ENCODE data around the gene MBD2. TPM values are rescaled to one million over a fixed set of nuclear protein-coding genes. Genes with fewer than 3 reads are reported as not detected.
"Not testable (repeated sequence)": the region's sequence is repeated elsewhere in the genome, so short reads cannot be mapped to it uniquely, and the experiment has no call there.

MBD2 gene, protein sequence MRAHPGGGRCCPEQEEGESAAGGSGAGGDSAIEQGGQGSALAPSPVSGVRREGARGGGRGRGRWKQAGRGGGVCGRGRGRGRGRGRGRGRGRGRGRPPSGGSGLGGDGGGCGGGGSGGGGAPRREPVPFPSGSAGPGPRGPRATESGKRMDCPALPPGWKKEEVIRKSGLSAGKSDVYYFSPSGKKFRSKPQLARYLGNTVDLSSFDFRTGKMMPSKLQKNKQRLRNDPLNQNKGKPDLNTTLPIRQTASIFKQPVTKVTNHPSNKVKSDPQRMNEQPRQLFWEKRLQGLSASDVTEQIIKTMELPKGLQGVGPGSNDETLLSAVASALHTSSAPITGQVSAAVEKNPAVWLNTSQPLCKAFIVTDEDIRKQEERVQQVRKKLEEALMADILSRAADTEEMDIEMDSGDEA
- 18.5 and 18.8 TPM in 2 replicates for total RNA-seq (2014; rRNA removed; shearing (Covaris generic))

DNA sequence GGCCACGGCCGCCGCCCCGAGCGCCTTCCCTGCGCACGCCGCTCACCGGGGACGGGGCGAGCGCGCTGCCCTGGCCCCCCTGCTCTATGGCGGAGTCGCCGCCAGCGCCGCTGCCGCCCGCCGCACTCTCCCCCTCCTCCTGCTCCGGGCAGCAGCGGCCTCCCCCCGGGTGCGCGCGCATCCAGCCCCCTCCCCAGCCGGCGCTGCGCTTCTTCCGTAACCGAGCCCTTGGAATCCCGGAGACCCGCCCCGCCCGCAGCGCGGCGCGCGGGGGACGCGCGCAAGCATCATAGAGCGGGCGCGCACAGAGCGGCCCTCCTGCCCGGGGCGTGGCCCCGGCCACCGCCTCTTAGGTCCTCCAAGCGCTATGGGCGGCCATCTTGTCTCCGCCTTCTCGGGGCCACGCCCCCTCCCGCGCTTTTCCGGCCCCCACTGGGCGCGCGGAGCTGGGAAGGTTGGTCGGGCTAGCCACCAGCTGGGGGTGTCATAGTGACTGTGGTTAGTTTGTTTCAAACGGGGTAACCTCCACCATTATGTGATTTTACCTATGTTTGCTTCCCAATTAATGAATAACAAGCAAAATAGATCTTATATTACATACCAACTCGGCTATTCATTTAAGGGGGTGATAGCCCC is at the start of gene MBD2:
Gene MBD2, minus strand, starts transcription at position 291 of the 636 bp plus-strand sequence. Its CDS starts 110 bp downstream, at position 181.
- peak within 1 kb of the TSS; percentile 62 for H3K4me3 ChIP-seq
- no peaks in the 10 kb centered on the region for H3K27me3 ChIP-seq
- H3K27ac ChIP-seq: no peak within 1 kb of the TSS; the same call in 1 of the 2 replicates
- DNase-seq: peak; percentile 91 to 94
- no peaks in the 10 kb centered on the region for H3K9me3 ChIP-seq (replicated peaks)
- H3K36me3 ChIP-seq: no peaks in the 10 kb centered on the region
- H3K4me1 ChIP-seq: peaks cover 4% of the 10 kb centered on the region

DNA sequence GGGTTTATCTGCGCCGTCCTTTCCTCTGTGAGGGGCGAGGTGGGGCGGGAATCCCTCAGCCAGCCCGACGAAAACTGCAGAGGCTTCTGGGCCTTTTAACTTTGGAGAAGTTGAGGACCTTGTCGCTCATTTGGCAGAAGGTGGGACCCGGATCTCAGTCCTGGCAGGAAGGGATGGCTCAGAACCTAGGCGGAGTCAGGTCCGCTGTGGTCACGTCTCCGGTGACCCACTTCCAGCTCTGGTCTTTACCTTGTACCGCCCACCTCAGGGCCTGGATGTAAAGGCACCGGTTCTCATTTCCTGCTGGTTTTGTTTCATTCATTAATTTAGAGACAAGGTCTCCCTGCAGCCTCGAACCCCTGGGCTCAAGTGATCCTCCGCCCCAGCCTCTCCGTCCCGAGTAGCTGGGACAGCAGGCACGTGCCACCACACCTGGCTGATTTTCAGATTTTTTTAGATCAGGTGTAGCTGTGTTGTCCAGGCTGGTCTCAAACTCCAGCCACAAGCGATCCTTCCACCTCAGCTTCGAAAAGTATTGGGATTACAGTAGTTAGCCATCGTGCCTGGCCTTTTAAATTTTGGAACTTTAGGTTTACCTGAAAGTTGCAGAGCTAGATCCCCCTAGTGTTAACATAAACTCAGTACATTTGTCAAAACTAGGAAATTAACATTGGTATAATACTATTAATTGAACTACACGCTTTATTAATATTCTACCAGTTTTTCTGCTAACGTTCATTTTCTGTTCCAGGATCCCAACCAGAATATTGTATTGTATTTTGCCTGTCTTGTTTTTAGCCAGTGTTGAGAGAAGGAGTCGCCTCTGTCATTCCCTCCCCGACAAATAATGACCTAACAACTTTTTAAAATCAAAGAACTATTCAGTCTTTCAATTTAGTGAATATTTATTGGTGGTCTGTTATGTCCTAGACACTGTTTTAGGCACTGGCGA is 45.7 kb upstream of the MBD2 start:
- peak overlapping the region; percentile 84 for H3K27ac ChIP-seq
- H3K4me1 ChIP-seq: peaks cover 6% of the 10 kb centered on the region
- no peaks in the 10 kb centered on the region for H3K36me3 ChIP-seq
- no peaks in the 10 kb centered on the region for H3K9me3 ChIP-seq (replicated peaks)
- H3K27me3 ChIP-seq: no peaks in the 10 kb centered on the region
- peak overlapping the region; percentile 87 for H3K4me3 ChIP-seq
- peak in 1 of 2 experiments; percentile 13 for DNase-seq

DNA sequence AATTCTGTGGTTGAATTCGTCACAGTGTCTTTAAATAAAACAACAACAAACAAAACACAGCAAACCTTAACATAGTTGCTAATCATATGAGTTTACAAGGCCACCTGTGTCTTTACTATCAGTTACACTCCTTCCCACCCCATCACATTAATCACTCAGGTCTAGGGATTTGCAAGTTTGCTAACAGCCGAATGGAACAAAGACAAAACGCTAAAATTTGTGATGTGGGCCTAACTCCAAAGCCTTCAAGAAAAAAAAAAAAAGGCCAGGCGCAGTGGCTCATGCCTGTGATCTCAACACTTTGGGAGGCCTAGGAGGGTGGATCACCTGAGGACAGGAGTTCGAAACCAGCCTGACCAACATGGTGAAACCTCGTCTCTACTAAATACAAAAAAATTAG is 44.3 kb upstream of the MBD2 start:
- H3K36me3 ChIP-seq: no peaks in the 10 kb centered on the region
- peak overlapping the region; percentile 87 for H3K4me3 ChIP-seq
- peaks cover 6% of the 10 kb centered on the region for H3K4me1 ChIP-seq
- no peaks in the 10 kb centered on the region for H3K9me3 ChIP-seq (replicated peaks)
- H3K27ac ChIP-seq: peak overlapping the region; percentile 84
- H3K27me3 ChIP-seq: no peaks in the 10 kb centered on the region
- no peak for DNase-seq

DNA sequence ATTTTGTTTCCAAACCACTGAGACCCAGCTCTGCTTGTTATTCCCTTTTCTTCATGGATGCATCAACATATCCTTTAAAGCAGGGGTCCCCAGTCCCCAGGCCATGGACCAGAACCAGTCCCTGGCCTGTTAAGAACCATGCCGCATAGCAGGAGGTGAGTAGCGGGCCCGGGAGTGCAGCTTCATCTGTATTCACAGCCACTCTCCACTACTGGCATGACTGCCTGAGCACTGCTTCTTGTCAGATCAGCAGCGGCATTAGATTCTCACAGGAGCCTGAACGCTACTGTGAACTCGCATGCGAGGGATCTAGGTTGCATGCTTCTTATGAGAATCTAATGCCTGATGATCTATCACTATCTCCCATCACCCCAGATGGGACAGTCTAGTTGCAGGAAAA is 43.2 kb upstream of the MBD2 start:
- H3K36me3 ChIP-seq: no peaks in the 10 kb centered on the region
- H3K4me3 ChIP-seq: no peak overlapping the region
- H3K9me3 ChIP-seq (replicated peaks): no peaks in the 10 kb centered on the region
- no peak for DNase-seq
- peaks cover 6% of the 10 kb centered on the region for H3K4me1 ChIP-seq
- H3K27ac ChIP-seq: no peak overlapping the region
- no peaks in the 10 kb centered on the region for H3K27me3 ChIP-seq

DNA sequence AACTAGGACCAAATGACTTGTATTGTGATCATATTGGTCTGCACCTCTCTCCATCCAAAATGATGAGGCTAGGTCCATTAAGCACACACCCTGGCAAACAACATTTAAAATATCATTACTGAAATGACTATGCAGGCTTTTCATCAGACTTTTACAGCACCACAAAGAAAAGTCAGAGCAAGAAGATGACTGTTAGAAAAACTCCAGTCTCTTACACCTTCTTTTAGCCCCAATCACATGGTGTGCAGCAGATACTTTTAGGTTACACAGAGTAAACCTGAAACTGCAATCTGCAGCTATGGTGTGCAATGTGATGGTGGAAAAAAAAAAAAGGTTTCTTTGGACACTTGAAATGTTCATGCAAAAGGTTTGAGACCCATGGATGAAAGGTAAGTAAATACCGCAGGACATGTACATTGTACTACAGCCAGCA is 39.5 kb upstream of the MBD2 start:
- H3K9me3 ChIP-seq (replicated peaks): no peaks in the 10 kb centered on the region
- DNase-seq: no peak
- no peaks in the 10 kb centered on the region for H3K36me3 ChIP-seq
- no peak overlapping the region for H3K4me3 ChIP-seq
- no peaks in the 10 kb centered on the region for H3K27me3 ChIP-seq
- H3K27ac ChIP-seq: no peak overlapping the region
- H3K4me1 ChIP-seq: peaks cover 6% of the 10 kb centered on the region

DNA sequence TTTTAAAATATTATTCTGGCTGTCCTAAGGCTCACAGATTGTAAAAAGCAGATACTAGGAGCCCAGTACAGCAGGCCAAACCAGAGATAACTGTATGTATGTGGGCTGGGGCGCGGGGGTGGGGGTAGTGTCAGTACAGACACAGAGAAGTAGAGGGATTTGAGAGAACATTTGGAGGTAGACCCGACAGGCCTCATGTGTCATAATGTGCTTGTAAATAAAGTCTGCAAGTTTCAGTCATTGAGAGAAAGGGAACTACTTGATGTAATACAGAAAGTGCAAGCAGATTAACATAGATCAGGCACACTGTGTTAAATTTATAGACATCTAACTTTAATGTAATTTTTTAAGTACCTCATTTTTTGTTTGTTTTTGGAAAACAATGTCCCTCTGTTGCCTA is 37.4 kb upstream of the MBD2 start:
- Histone ChIP-seq H3K27me3 (no peaks in the 10 kb centered on the region), H3K9me3 (replicated peaks) (no peaks in the 10 kb centered on the region), H3K4me3 (no peak overlapping the region), H3K36me3 (no peaks in the 10 kb centered on the region), H3K27ac (no peak overlapping the region), H3K4me1 (no peaks in the 10 kb centered on the region)
- DNase-seq: no peak

DNA sequence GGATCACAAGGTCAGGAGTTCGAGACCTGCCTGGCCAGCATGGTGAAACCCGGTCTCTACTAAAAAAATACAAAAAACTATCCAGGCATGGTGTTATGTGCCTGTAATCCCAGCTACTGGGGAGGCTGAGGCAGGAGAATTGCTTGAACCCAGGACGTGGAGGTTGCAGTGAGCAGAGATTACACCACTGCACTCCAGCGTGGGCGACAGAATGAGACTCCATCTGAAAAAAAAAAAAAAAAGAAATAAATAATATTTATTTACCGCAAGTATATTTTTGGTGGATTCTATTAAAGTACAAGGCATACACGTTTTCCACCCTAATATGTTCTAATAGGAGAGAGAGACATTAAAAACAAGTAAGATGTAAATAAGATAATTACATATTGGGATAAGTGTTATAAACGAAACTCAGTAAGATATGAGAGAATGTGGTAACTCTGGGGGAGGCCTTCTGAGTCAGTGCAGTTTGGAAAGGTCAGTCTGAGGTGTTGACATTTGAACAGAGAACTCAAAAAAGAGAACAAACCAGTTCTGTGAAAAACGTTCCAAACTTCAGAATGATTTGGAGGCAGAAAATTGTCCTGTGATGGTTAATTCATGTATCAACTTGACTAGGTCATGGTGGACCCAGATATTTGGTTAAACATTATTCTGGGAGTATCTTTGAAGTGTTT is 36.1 kb upstream of the MBD2 start:
- no peaks in the 10 kb centered on the region for H3K9me3 ChIP-seq (replicated peaks)
- H3K27ac ChIP-seq: no peak overlapping the region
- H3K27me3 ChIP-seq: no peaks in the 10 kb centered on the region
- H3K4me1 ChIP-seq: no peaks in the 10 kb centered on the region
- no peak overlapping the region for H3K4me3 ChIP-seq
- H3K36me3 ChIP-seq: no peaks in the 10 kb centered on the region
- no peak for DNase-seq

DNA sequence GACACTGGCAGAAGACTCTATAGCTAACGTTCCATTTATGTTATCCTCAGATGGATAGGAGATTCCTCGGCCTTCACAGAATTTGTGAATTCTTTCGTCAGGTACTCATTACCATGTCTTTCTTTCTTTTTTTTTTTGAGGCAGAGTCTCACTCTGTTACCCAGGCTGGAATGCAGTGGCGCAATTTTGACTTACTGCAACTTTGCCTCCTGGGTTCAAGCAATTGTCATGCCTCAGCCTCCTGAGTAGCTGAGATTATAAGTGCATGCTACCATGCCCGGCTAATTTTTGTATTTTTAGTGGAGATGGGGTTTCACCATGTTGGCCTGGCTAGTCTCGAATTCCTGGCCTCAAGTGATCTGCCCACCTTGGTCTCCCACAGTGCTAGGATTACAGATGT is 33.3 kb upstream of the MBD2 start:
- not testable (repeated sequence) for H3K9me3 ChIP-seq (replicated peaks); H3K4me3 ChIP-seq; H3K36me3 ChIP-seq; H3K27me3 ChIP-seq; H3K27ac ChIP-seq; H3K4me1 ChIP-seq; DNase-seq

DNA sequence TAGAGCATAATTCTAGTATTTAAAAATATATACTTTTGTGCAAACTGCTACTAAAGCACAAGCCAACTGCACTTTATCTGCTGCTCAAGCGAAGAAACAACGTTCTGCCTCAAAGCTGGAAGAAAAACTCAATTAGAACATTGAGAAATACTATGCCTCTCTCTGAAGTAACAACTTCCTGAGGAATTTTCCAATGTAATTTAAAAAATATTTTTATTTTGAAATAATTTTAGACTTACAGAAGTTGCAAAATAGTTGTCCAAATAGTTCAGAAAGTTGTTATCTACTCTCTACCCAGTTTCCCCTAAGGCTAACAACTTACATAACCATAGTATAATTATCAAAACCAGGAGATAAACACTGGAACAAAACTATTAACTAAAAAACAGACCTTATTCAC is 32.5 kb upstream of the MBD2 start:
- H3K4me3 ChIP-seq: no peak overlapping the region
- no peaks in the 10 kb centered on the region for H3K36me3 ChIP-seq
- no peaks in the 10 kb centered on the region for H3K27me3 ChIP-seq
- no peak overlapping the region for H3K27ac ChIP-seq
- no peaks in the 10 kb centered on the region for H3K9me3 ChIP-seq (replicated peaks)
- DNase-seq: no peak
- H3K4me1 ChIP-seq: no peaks in the 10 kb centered on the region

DNA sequence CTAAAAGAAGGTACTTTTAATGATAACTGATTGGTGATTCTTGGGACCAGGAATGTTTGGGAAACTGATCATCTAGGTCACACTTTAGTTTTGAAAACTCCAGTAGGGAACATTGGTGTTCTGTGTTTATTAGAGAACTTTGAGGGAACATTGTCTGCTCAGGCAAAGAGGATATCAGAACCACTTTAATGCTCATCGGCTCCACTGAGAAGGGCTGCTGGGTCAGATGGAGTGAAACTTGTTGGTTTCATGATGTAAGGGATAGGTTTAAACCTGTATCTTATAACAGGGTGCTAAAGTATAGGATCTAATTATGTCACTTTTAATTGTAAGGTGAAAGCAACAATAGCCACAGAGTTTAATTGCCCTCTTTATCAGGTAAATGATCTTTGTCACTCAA is 30.7 kb upstream of the MBD2 start:
- Histone ChIP-seq H3K4me3 (no peak overlapping the region), H3K9me3 (replicated peaks) (no peaks in the 10 kb centered on the region), H3K36me3 (no peaks in the 10 kb centered on the region), H3K27ac (no peak overlapping the region), H3K4me1 (no peaks in the 10 kb centered on the region), H3K27me3 (no peaks in the 10 kb centered on the region)
- no peak for DNase-seq

DNA sequence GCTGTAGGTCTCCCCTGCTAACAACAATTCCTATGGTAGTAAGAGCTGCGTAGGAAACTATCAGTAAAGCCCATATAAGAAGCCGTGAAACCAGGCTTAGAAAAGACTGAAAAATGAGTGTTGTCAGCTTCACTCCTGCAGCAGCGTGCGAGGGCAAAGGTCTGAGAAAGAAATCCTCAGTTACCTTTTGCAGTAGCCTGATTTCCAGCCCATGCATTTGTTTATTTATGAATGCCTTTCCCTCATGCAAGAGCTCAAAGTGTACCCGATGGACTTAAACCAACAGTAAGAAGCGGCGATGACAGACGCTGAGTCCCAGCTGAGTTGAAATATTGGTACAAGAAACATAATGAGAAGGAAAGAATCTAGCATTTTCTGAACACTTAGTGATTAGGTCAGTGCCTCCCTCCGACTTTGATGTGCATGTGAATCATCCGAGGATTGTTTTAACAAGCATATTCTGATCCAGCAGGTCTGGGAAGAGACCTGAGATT is 29.8 kb upstream of the MBD2 start:
- no peaks in the 10 kb centered on the region for H3K27me3 ChIP-seq
- no peaks in the 10 kb centered on the region for H3K4me1 ChIP-seq
- H3K27ac ChIP-seq: no peak overlapping the region
- DNase-seq: peak in 1 of 2 experiments; percentile 11
- no peaks in the 10 kb centered on the region for H3K36me3 ChIP-seq
- H3K9me3 ChIP-seq (replicated peaks): no peaks in the 10 kb centered on the region
- no peak overlapping the region for H3K4me3 ChIP-seq

DNA sequence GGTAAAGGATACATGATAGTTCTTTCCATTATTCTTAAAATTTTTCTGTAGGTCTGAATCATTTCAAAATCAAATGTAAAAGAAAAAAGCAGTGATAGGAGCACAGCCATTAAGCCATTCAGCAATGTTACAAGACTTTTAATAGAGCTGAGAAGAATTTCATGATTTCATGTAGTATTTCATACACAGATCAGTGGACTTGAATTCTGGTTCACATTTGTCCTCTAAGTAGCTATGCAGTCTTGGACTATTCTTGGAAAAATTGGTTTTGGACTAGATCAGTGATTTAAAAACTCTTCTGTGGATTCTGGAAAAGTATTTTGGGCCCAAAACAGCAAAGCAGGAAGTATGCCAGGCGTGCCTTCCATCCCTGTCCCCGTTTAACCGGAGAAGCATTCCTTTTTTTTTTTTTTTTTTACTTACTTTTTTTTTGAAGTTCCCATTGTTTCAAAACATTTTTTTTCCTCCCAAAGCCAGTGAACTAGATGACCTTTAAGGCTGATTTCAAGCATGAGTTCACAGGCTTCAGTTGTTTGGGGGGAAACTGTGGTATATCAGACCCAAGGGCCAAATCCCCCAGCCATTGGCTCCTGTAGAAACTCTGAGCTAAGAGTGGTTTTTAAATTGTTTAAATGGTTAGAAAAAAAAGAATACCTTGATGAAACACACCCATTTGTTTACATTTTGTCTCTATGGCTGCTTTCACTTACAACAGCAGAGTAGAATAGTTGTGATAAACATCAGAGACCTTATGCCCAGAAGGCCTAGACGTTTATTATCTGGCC is 27.3 kb upstream of the MBD2 start:
- Histone ChIP-seq H3K4me1 (no peaks in the 10 kb centered on the region; the same call in 1 of the 2 replicates), H3K4me3 (no peak overlapping the region), H3K27ac (no peak overlapping the region), H3K36me3 (no peaks in the 10 kb centered on the region), H3K27me3 (no peaks in the 10 kb centered on the region), H3K9me3 (replicated peaks) (no peaks in the 10 kb centered on the region)
- no peak for DNase-seq

DNA sequence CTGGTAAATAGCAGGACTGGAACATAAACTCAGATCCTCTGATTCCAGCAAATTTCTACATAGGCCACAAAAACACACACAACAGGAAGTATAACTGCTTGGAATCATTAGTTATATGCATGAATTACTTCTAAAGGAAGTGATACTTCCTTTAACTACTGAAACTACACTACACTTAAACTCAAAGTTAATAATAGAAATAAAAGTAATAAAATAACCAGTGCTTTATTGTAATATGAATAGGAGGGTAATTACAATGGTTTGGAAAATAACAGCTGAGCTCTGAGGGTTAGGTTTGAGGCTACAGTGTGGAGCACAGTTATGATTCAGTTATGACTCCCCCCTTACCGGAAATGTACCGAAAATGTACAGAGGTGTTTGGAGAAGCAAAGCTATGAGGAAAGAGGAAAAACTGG is 26.4 kb upstream of the MBD2 start:
- H3K27ac ChIP-seq: no peak overlapping the region
- no peaks in the 10 kb centered on the region; the same call in 1 of the 2 replicates for H3K4me1 ChIP-seq
- no peaks in the 10 kb centered on the region for H3K9me3 ChIP-seq (replicated peaks)
- no peak overlapping the region for H3K4me3 ChIP-seq
- no peaks in the 10 kb centered on the region for H3K27me3 ChIP-seq
- no peak for DNase-seq
- H3K36me3 ChIP-seq: no peaks in the 10 kb centered on the region

Data from SJCRH30 (cell line).